Loucy (cell line): ENCODE data around the gene DKC1.

Experiments used
- CTCF ChIP-seq: fragments of 200-600 bp; sonication (generic); conservative IDR thresholded peaks from 2 replicates; pipeline ENCODE4 v1.5.1; 2014; ENCODE audit warnings: mild to moderate bottlenecking, antibody characterized with exemption, low read length
- EZH2phosphoT487 ChIP-seq: fragments of 200-600 bp; IDR thresholded peaks from 2 replicates; pipeline ENCODE4 v1.6.1; 2018; ENCODE audit warnings: antibody characterized with exemption, mild to moderate bottlenecking, moderate library complexity, borderline replicate concordance

- TF ChIP-seq CTCF (no peak), EZH2phosphoT487 (no peak)
These were observed 43.5 kb upstream of the DKC1 start for GRCh38 chrX:154719132-154719675.
